Smooth muscle cell of the brain vasculature (primary cell): Measurements from ENCODE around the gene TCTN3.
"Not testable (repeated sequence)": the region's sequence is repeated elsewhere in the genome, so short reads cannot be mapped to it uniquely, and the experiment has no call there.

Experiments
- DNase-seq: peaks from one replicate; pipeline ENCODE4 v3.0.0-alpha.2; 2012; ENCODE audit warnings: low read depth, low spot score

TCTN3 gene

GRCh38 chr10:95628786-95629185, 64.9 kb downstream of the TCTN3 start:
- no peak for DNase-seq

- DNase-seq: no peak
These were observed 67.2 kb downstream of the TCTN3 start for GRCh38 chr10:95626500-95626899.

- not testable (repeated sequence) for DNase-seq
These were observed 73.3 kb downstream of the TCTN3 start for GRCh38 chr10:95620415-95620814.

- no peak for DNase-seq
These were observed 75.6 kb downstream of the TCTN3 start for GRCh38 chr10:95618101-95618500.

GRCh38 chr10:95616446-95616845, 77.3 kb downstream of the TCTN3 start:
- DNase-seq: no peak
